Loucy (cell line): Measurements from ENCODE around the gene KLK10.

ENCODE experiments used
- H2AFZ ChIP-seq: fragments of 200-600 bp; sonication (generic); 2 replicates; pipeline ENCODE4 v1.6.0; 2016; ENCODE audit warnings: antibody characterized with exemption, mild to moderate bottlenecking, low read length, moderate library complexity
- H3F3A ChIP-seq: fragments of 200-600 bp; 2 replicates; pipeline ENCODE4 v1.6.0; 2016; ENCODE audit warnings: antibody characterized with exemption, low read depth, mild to moderate bottlenecking
- H3K27me3 ChIP-seq: fragments of 200-600 bp; sonication (generic); 2 replicates; pipeline ENCODE4 v1.6.1; 2014; ENCODE audit warnings: low read length, mild to moderate bottlenecking; ENCODE audit not compliant: insufficient read depth, poor library complexity, severe bottlenecking
- H3K36me3 ChIP-seq: fragments of 200-600 bp; sonication (generic); 2 replicates; pipeline ENCODE4 v1.6.1; 2016; ENCODE audit warnings: low read length; ENCODE audit not compliant: insufficient read depth
- H3K4me1 ChIP-seq: fragments of 200-600 bp; sonication (generic); 2 replicates; pipeline ENCODE4 v1.5.1; 2014; ENCODE audit warnings: low read length, mild to moderate bottlenecking; ENCODE audit not compliant: insufficient read depth, poor library complexity, severe bottlenecking
- H3K4me2 ChIP-seq: fragments of 200-600 bp; sonication (generic); 2 replicates; pipeline ENCODE4 v1.6.0; 2014; ENCODE audit warnings: antibody characterized with exemption, low read length, low read depth, mild to moderate bottlenecking; ENCODE audit not compliant: poor library complexity, severe bottlenecking
- H3K4me3 ChIP-seq: fragments of 200-600 bp; sonication (generic); 2 replicates; pipeline ENCODE4 v1.5.1; 2014; ENCODE audit warnings: low read length, mild to moderate bottlenecking, mixed read lengths; ENCODE audit not compliant: poor library complexity, severe bottlenecking
- H3K79me2 ChIP-seq: fragments of 200-600 bp; sonication (generic); 2 replicates; pipeline ENCODE4 v1.6.1; 2014; ENCODE audit warnings: low read length; ENCODE audit not compliant: insufficient read depth
- H3K9ac ChIP-seq: fragments of 200-600 bp; sonication (generic); 2 replicates; pipeline ENCODE4 v1.6.0; 2014; ENCODE audit warnings: mild to moderate bottlenecking, low read depth, low read length, moderate library complexity; ENCODE audit not compliant: poor library complexity, severe bottlenecking
- H3K9me2 ChIP-seq: fragments of 200-600 bp; sonication (generic); replicated peaks from 2 replicates; pipeline ENCODE4 v1.6.1; 2016; ENCODE audit warnings: low read depth, low read length, mixed read lengths
- H3K9me3 ChIP-seq: fragments of 200-600 bp; sonication (generic); 2 replicates; pipeline ENCODE4 v1.6.1; 2014; ENCODE audit warnings: mild to moderate bottlenecking, antibody characterized with exemption, low read length, low read depth; ENCODE audit not compliant: insufficient read depth
- H4K20me1 ChIP-seq: fragments of 200-600 bp; sonication (generic); 2 replicates; pipeline ENCODE4 v1.6.0; 2014; ENCODE audit warnings: antibody characterized with exemption, low read length, mild to moderate bottlenecking; ENCODE audit not compliant: insufficient read depth, poor library complexity, severe bottlenecking
- CTCF ChIP-seq: fragments of 200-600 bp; sonication (generic); conservative IDR thresholded peaks from 2 replicates; pipeline ENCODE4 v1.5.1; 2014; ENCODE audit warnings: mild to moderate bottlenecking, antibody characterized with exemption, low read length
- EZH2phosphoT487 ChIP-seq: fragments of 200-600 bp; IDR thresholded peaks from 2 replicates; pipeline ENCODE4 v1.6.1; 2018; ENCODE audit warnings: antibody characterized with exemption, mild to moderate bottlenecking, moderate library complexity, borderline replicate concordance

KLK10 gene

GRCh38 chr19:51060336-51060735, 40.8 kb upstream of the KLK10 start:
- no peaks in the 10 kb centered on the region for H3F3A ChIP-seq
- no peak overlapping the region for H3K4me2 ChIP-seq
- H3K9me3 ChIP-seq, result 0 out of 2 replicates have a peak, but pooled peaks cover 5% of the 10 kb centered on the region
- H3K36me3 ChIP-seq, result no peaks in the 10 kb centered on the region
- no peaks in the 10 kb centered on the region for H4K20me1 ChIP-seq
- H2AFZ ChIP-seq, result no peak overlapping the region
- H3K27me3 ChIP-seq, result no peaks in the 10 kb centered on the region
- no peak for TF ChIP-seq EZH2phosphoT487
- no peak overlapping the region for H3K9ac ChIP-seq
- H3K9me2 ChIP-seq, result no peaks in the 10 kb centered on the region
- no peaks in the 10 kb centered on the region for H3K4me1 ChIP-seq
- no peak overlapping the region for H3K4me3 ChIP-seq
- H3K79me2 ChIP-seq, result no peaks in the 10 kb centered on the region

DNA sequence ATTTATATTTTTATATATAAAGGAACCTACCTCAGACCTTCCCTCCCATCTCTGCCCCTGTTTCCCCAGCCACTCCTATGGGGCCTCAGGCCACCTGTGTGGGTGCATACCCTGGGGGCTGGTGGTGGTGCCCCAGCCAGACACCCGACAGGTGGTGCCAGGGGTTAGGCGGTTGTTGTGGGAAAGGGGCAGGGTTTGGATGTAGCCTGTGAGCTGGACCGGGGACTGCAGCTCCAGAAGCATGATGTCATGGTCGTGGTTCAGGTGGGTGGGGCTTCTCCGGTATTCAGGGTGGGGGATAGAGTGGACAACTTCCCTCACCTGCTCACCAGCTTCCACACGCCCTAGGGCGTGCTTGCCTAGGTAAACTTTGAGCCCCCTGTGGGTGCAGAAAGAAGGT, 40.2 kb upstream of the KLK10 start:
- Histone ChIP-seq H2AFZ (no peak overlapping the region), H3K4me2 (no peak overlapping the region), H3K36me3 (no peaks in the 10 kb centered on the region), H3K4me1 (no peaks in the 10 kb centered on the region), H3K9me2 (no peaks in the 10 kb centered on the region), H3K79me2 (no peaks in the 10 kb centered on the region), H3K27me3 (no peaks in the 10 kb centered on the region), H3F3A (no peaks in the 10 kb centered on the region), H3K9ac (no peak overlapping the region), H3K9me3 (0 out of 2 replicates have a peak, but pooled peaks cover 5% of the 10 kb centered on the region), H3K4me3 (no peak overlapping the region), H4K20me1 (no peaks in the 10 kb centered on the region)
- TF ChIP-seq CTCF (no peak), EZH2phosphoT487 (no peak)

- Histone ChIP-seq H3F3A (no peaks in the 10 kb centered on the region), H3K36me3 (no peaks in the 10 kb centered on the region), H4K20me1 (no peaks in the 10 kb centered on the region), H3K4me2 (no peak overlapping the region), H3K79me2 (no peaks in the 10 kb centered on the region), H3K9me3 (no peaks in the 10 kb centered on the region), H3K4me3 (no peak overlapping the region), H2AFZ (no peak overlapping the region), H3K9ac (no peak overlapping the region), H3K27me3 (no peaks in the 10 kb centered on the region), H3K4me1 (no peaks in the 10 kb centered on the region), H3K9me2 (no peaks in the 10 kb centered on the region)
- TF ChIP-seq CTCF, result no peak
- TF ChIP-seq EZH2phosphoT487, result no peak
These were observed 36.4 kb upstream of the KLK10 start for GRCh38 chr19:51055866-51056265.

DNA sequence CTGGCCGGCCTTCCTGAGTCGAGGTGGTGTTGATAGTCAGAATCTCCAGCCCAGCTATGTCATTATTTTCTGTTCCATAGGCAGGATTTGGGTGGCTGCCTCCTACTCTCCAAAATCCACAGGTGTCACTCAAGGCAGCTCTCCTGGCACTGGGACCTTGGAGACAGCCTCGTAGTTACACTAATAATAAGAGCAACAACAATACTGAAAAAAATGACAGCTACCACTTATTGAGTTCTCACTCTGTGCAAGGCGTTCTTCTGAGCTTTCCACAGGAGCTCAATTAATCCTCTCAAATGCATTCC, 27.5 kb upstream of the KLK10 start:
- H2AFZ ChIP-seq, result no peak overlapping the region
- no peaks in the 10 kb centered on the region for H3K27me3 ChIP-seq
- no peaks in the 10 kb centered on the region for H3K79me2 ChIP-seq
- no peak overlapping the region for H3K4me2 ChIP-seq
- H3K9me2 ChIP-seq, result no peaks in the 10 kb centered on the region
- no peak overlapping the region for H3K9ac ChIP-seq
- H3K4me3 ChIP-seq, result no peak overlapping the region
- H3F3A ChIP-seq, result no peaks in the 10 kb centered on the region
- H3K4me1 ChIP-seq, result no peaks in the 10 kb centered on the region
- H3K36me3 ChIP-seq, result no peaks in the 10 kb centered on the region
- no peaks in the 10 kb centered on the region for H4K20me1 ChIP-seq
- TF ChIP-seq EZH2phosphoT487 (no peak), CTCF (no peak)
- H3K9me3 ChIP-seq, result no peaks in the 10 kb centered on the region
